Measurements from ENCODE around the gene KLHL40. TPM values are rescaled to one million over a fixed set of nuclear protein-coding genes. Genes with fewer than 3 reads are reported as not detected.
"Not testable (repeated sequence)": the region's sequence is repeated elsewhere in the genome, so short reads cannot be mapped to it uniquely, and the experiment has no call there.

Gene KLHL40
- polyA plus RNA-seq, 1 experiment, result not detected

DNA sequence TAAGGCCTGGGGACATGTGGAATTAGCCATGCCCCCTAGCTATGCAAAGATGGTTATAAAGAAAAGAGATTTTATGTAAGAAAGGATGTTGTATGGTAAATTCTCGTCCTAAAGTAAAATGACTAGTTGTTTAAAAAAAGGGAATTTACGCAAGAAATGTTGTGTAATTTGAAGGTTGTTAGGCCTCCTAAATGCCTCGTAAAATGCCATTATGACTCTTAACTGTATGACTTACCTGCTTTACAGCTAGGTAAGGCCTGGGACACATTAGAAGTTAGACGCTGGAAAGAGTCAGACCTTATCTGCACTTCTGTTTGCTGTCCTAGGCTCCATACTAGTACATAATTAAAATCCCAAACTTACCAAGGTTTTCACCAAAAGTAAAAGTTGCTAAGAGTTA is 34.8 kb downstream of the KLHL40 start:
- no peak for DNase-seq (ENCODE audit: low read depth, low spot score)
- no peak overlapping the region for H3K4me3 ChIP-seq (ENCODE audit: low read depth, low read length)
- no peaks in the 10 kb centered on the region for H3K9me3 ChIP-seq (ENCODE audit: control insufficient read depth, insufficient read depth, low read length)
- H3K27ac ChIP-seq (ENCODE audit: low read depth, low read length), result no peak overlapping the region
- POLR2A ChIA-PET, result no interaction called here
- CTCF ChIA-PET, result no interaction called here
- TF ChIP-seq, protein P1, sequence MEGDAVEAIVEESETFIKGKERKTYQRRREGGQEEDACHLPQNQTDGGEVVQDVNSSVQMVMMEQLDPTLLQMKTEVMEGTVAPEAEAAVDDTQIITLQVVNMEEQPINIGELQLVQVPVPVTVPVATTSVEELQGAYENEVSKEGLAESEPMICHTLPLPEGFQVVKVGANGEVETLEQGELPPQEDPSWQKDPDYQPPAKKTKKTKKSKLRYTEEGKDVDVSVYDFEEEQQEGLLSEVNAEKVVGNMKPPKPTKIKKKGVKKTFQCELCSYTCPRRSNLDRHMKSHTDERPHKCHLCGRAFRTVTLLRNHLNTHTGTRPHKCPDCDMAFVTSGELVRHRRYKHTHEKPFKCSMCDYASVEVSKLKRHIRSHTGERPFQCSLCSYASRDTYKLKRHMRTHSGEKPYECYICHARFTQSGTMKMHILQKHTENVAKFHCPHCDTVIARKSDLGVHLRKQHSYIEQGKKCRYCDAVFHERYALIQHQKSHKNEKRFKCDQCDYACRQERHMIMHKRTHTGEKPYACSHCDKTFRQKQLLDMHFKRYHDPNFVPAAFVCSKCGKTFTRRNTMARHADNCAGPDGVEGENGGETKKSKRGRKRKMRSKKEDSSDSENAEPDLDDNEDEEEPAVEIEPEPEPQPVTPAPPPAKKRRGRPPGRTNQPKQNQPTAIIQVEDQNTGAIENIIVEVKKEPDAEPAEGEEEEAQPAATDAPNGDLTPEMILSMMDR (IDR thresholded peaks at IDR 0.05; ENCODE audit: low read depth, low read length), result no peak
- peaks cover 21% of the 10 kb centered on the region for H3K27me3 ChIP-seq (ENCODE audit: control insufficient read depth, insufficient read depth, low read length)

DNA sequence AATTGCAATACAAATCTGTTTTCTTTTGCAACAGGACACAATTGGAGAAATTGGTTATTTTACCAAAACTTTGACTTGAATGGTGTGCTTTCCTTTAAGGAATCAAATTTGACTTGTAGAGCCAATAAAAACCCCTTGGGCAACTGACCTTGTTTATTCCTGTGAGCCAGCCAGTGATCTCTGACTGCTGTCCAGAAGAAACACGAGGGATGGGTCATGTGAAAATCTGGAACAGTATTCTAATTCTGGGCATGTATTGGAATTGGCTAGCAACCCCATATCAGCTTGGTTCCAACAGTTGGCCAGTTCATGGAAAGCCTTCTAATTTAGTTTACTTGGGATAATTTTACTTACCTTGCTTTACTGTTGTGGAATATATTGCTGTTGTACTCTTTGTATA is 36.4 kb downstream of the KLHL40 start:
- H3K27me3 ChIP-seq (ENCODE audit: control insufficient read depth, insufficient read depth, low read length), result peaks cover 19% of the 10 kb centered on the region
- no peak overlapping the region for H3K4me3 ChIP-seq (ENCODE audit: low read depth, low read length)
- CTCF ChIA-PET, result no interaction called here
- TF ChIP-seq, protein P1 (IDR thresholded peaks at IDR 0.05; ENCODE audit: low read depth, low read length), result no peak
- no peaks in the 10 kb centered on the region for H3K9me3 ChIP-seq (ENCODE audit: control insufficient read depth, insufficient read depth, low read length)
- POLR2A ChIA-PET, result no interaction called here
- no peak overlapping the region for H3K27ac ChIP-seq (ENCODE audit: low read depth, low read length)
- no peak for DNase-seq (ENCODE audit: low read depth, low spot score)

DNA sequence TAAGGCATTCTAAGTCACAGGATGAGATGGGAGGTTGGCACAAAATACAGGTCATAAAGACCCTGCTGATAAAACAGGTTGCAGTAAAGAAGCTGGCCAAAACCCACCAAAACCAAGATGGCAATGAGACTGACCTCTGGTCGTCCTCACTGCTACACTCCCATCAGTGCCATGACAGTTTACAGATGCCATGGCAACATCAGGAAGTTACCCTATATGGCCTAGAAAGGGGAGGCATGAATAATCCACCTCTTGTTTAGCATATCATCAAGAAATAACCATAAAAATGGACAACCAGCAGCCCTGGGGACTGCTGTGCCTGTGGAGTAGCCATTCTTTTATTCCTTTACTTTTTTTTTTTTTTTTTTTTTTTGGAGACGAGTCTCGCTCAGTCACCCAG is 37.1 kb downstream of the KLHL40 start:
- H3K27ac ChIP-seq (ENCODE audit: low read depth, low read length); DNase-seq (ENCODE audit: low read depth, low spot score); H3K4me3 ChIP-seq (ENCODE audit: low read depth, low read length); POLR2A ChIA-PET; H3K9me3 ChIP-seq (ENCODE audit: control insufficient read depth, insufficient read depth, low read length): not testable (repeated sequence)
- peaks cover 23% of the 10 kb centered on the region for H3K27me3 ChIP-seq (ENCODE audit: control insufficient read depth, insufficient read depth, low read length)
- CTCF ChIA-PET, result interaction anchor here (2.2 kb wide), 1 partner anchor 22 kb away, joined by 12 read pairs; no protein-coding TSS in a partner anchor

DNA sequence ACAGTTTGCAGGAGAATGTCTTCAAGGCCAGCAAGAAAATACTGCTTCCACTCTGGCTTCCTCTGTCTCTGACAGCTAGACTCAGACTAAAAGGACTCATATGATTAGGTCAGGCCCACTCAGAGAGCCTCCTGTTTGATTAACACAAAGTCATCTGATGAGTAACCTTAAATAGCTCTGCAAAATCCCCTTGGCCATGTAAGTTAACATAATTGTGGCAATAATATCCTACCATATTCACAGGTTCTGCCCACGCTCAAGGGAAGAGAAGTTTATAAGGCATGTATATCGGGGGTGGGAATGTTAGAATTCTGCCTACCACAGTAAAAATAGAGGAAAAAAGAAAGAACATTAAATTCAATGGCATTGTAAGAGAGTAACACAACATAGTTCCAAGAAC is 37.9 kb downstream of the KLHL40 start:
- no peak for DNase-seq (ENCODE audit: low read depth, low spot score)
- ChIA-PET POLR2A (no interaction called here), CTCF (interaction anchor here (2.2 kb wide), 1 partner anchor 22 kb away, joined by 12 read pairs; no protein-coding TSS in a partner anchor)
- Histone ChIP-seq H3K27me3 (ENCODE audit: control insufficient read depth, insufficient read depth, low read length) (peaks cover 23% of the 10 kb centered on the region), H3K4me3 (ENCODE audit: low read depth, low read length) (no peak overlapping the region), H3K9me3 (ENCODE audit: control insufficient read depth, insufficient read depth, low read length) (no peaks in the 10 kb centered on the region), H3K27ac (ENCODE audit: low read depth, low read length) (no peak overlapping the region)
- TF ChIP-seq, protein P1 (IDR thresholded peaks at IDR 0.05; ENCODE audit: low read depth, low read length), result no peak

DNA sequence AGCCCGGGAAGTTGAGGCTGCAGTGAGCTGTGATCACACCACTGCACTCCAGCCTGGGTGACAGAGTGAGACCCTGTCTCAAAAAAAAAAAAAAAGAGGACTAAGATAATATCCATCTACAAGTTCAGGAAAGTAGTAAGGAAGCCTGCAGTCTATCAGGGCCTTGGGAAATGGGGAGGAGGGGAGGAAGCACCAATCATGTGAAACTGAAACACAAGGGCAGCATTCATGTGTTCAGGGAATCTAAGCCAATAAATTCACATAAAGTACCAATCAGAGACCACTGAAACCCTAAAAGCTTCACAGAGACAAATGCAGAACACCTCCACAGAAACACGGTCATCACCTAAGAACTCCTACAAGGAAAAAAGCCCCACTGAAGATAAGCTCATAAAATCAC is 40.1 kb downstream of the KLHL40 start:
- H3K27me3 ChIP-seq (ENCODE audit: control insufficient read depth, insufficient read depth, low read length), result peaks cover 22% of the 10 kb centered on the region
- POLR2A ChIA-PET, result no interaction called here
- CTCF ChIA-PET, result no interaction called here
- no peak overlapping the region for H3K4me3 ChIP-seq (ENCODE audit: low read depth, low read length)
- no peak overlapping the region for H3K27ac ChIP-seq (ENCODE audit: low read depth, low read length)
- no peak for DNase-seq (ENCODE audit: low read depth, low spot score)
- no peaks in the 10 kb centered on the region for H3K9me3 ChIP-seq (ENCODE audit: control insufficient read depth, insufficient read depth, low read length)
- TF ChIP-seq, protein P1 (IDR thresholded peaks at IDR 0.05; ENCODE audit: low read depth, low read length), result no peak

DNA sequence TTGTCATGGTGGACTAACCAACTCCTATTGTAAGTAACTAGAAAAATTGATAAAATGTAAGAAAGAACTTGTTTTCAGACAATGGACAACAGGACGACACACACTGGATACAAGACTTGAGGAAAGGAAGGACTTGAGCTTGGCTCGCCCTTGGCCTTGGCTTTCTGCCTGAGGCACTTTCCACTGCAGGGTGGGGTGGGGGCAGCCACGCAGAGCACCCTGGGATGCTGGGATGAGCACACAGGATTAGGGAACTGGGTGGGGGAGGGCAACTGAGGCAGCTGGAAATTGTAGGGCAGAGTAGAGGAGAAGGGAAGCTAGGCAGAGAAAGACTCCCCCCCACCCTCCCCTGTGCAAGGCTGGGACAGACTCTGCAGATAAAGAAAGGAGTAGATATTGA is 42.7 kb downstream of the KLHL40 start:
- peaks cover 18% of the 10 kb centered on the region for H3K27me3 ChIP-seq (ENCODE audit: control insufficient read depth, insufficient read depth, low read length)
- TF ChIP-seq, protein P1 (IDR thresholded peaks at IDR 0.05; ENCODE audit: low read depth, low read length), result no peak
- no peak for DNase-seq (ENCODE audit: low read depth, low spot score)
- H3K27ac ChIP-seq (ENCODE audit: low read depth, low read length), result no peak overlapping the region
- POLR2A ChIA-PET, result no interaction called here
- no peak overlapping the region for H3K4me3 ChIP-seq (ENCODE audit: low read depth, low read length)
- H3K9me3 ChIP-seq (ENCODE audit: control insufficient read depth, insufficient read depth, low read length), result no peaks in the 10 kb centered on the region
- CTCF ChIA-PET, result no interaction called here
